ENCODE results near the gene PCK1. TPM values are rescaled to one million over a fixed set of nuclear protein-coding genes. Genes with fewer than 3 reads are reported as not detected.

Gene PCK1
- total RNA-seq, 1 experiment from 2014 or later: not detected

DNA sequence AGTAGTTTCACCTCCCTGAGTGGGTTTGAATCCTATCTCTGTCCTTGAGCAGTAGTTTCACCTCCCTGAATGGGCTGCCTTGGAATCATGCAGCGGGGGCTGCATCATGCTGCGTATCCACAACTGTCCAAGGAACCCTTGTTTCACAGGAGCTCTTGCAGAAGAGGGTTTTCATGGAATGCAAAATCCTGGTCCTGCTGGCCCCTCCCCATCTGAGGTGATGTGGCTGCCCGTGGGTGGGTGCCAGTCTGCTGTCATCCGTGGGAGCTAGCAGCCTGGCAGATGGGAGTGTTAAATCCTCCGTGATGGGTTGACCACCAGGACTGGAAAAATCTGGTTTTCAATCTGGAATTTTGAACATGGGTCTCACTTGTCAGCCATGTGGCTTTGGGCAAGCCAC is 37.6 kb downstream of the PCK1 start:
- TF ChIP-seq CTCF (conservative IDR thresholded peaks at IDR 0.05): no peak
- H3K4me1 Mint-ChIP-seq: peaks cover 10 to 22% of the 10 kb centered on the region in 2 experiments
- Histone ChIP-seq H2BK20ac (ENCODE audit: low read depth, low read length, poor library complexity, severe bottlenecking) (no peak overlapping the region), H4K5ac (ENCODE audit: insufficient read length, low read depth, low read length) (no peak overlapping the region), H3K14ac (ENCODE audit: insufficient read depth, low read length) (no peak overlapping the region), H2BK15ac (ENCODE audit: low read depth, low read length) (no peak overlapping the region), H3K23ac (ENCODE audit: insufficient read length, low read depth, low read length) (no peak overlapping the region), H3K4me2 (ENCODE audit: insufficient read depth, insufficient read length, low read length) (no peak overlapping the region), H3K9ac (ENCODE audit: extremely low read depth, insufficient read length, low read length) (no peak overlapping the region), H3K9me3 (ENCODE audit: control insufficient read depth, low read depth, low read length) (no peaks in the 10 kb centered on the region), H2AFZ (ENCODE audit: low read length) (no peak overlapping the region), H3K4ac (ENCODE audit: low read depth, low read length) (no peak overlapping the region), H3T11ph (ENCODE audit: low read length) (no peak overlapping the region), H3K79me1 (ENCODE audit: insufficient read depth, low read depth, low read length, poor library complexity, severe bottlenecking) (no peaks in the 10 kb centered on the region), H3K18ac (ENCODE audit: insufficient read length, low read depth, low read length) (no peak overlapping the region), H3K79me2 (ENCODE audit: insufficient read depth, low read length) (no peaks in the 10 kb centered on the region), H2BK12ac (ENCODE audit: insufficient read length, low read depth, low read length) (no peak overlapping the region), H2BK120ac (ENCODE audit: low read depth, low read length, poor library complexity, severe bottlenecking) (no peak overlapping the region), H3K27me3 (ENCODE audit: insufficient read depth, low read length) (no peaks in the 10 kb centered on the region), H3K27ac (ENCODE audit: insufficient read length, low read depth, low read length) (no peak overlapping the region), H4K20me1 (ENCODE audit: control insufficient read depth, insufficient read depth, insufficient read length) (no peaks in the 10 kb centered on the region), H4K91ac (ENCODE audit: insufficient read length, low read depth, low read length) (no peak overlapping the region), H3K23me2 (ENCODE audit: insufficient read length, low read depth, low read length, poor library complexity, severe bottlenecking) (no peaks in the 10 kb centered on the region), H3K4me1 (ENCODE audit: insufficient read depth, low read length) (no peaks in the 10 kb centered on the region), H2AK5ac (ENCODE audit: insufficient read length, low read length) (no peak overlapping the region), H3K56ac (ENCODE audit: insufficient read length, low read depth, low read length) (no peak overlapping the region), H2BK5ac (ENCODE audit: insufficient read length, low read length) (no peak overlapping the region), H4K8ac (replicated peaks; ENCODE audit: insufficient read length, low read depth, low read length) (no peak overlapping the region)
- H3K27me3 Mint-ChIP-seq (ENCODE audit: low read depth): peaks cover 6% of the 10 kb centered on the region; the same call in 1 of the 2 replicates
- H3K36me3 Mint-ChIP-seq (ENCODE audit: insufficient read depth in 1 of 3, low read depth in 3 of 3): no peaks in the 10 kb centered on the region; a peak in 2 of 7 replicates
- no peak overlapping the region for H3K4me3 Mint-ChIP-seq
- WGBS (ENCODE audit: extremely low coverage, insufficient read length, low lambda C conversion rate): no CpG with 5 or more reads among the region's 5 CpGs
- no peak for DNase-seq
- no peak overlapping the region for H3K27ac Mint-ChIP-seq
- H3K9me3 Mint-ChIP-seq: no peaks in the 10 kb centered on the region; a peak in 1 of 5 replicates

All from H9 (cell line).